Limb (tissue), 2 donors: ENCODE measurements around the gene KRTAP10-2.
"Not testable (repeated sequence)": the region's sequence is repeated elsewhere in the genome, so short reads cannot be mapped to it uniquely, and the experiment has no call there.

ENCODE experiments used
- DNase-seq, 2 donors: peaks; one replicate each; pipeline ENCODE4 v3.0.0-alpha.2; 2016; ENCODE audit errors: extremely low spot score in 2 of 2

The KRTAP10-2 gene

DNA sequence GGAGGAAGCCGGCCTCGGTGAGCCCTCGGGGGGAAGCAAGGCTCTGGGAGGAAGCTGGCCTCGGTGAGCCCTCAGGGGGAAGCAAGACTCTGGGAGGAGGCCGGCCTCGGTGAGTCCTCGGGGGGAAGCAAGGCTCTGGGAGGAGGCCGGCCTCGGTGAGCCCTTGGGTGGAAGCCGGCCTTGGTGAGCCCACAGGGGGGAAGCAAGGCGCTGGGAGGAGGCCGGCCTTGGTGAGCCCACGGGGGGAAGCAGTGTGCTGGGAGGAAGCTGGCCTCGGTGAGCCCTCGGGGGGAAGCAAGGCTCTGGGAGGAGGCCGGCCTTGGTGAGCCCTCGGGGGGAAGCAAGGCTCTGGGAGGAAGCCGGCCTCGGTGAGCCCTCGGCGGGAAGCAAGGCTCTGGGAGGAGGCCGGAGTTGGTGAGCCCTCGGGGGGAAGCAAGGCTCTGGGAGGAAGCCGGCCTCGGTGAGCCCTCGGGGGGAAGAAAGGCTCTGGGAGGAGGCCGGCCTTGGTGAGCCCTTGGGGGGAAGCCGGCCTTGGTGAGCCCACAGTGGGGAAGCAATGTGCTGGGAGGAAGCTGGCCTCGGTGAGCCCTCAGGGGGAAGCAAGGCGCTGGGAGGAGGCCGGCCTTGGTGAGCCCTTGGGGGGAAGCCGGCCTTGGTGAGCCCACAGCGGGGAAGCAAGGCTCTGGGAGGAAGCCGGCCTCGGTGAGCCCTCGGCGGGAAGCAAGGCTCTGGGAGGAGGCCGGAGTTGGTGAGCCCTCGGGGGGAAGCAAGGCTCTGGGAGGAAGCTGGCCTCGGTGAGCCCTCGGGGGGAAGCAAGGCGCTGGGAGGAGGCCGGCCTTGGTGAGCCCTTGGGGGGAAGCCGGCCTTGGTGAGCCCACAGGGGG is 48.1 kb downstream of the KRTAP10-2 start:
- DNase-seq: not testable (repeated sequence)

DNA sequence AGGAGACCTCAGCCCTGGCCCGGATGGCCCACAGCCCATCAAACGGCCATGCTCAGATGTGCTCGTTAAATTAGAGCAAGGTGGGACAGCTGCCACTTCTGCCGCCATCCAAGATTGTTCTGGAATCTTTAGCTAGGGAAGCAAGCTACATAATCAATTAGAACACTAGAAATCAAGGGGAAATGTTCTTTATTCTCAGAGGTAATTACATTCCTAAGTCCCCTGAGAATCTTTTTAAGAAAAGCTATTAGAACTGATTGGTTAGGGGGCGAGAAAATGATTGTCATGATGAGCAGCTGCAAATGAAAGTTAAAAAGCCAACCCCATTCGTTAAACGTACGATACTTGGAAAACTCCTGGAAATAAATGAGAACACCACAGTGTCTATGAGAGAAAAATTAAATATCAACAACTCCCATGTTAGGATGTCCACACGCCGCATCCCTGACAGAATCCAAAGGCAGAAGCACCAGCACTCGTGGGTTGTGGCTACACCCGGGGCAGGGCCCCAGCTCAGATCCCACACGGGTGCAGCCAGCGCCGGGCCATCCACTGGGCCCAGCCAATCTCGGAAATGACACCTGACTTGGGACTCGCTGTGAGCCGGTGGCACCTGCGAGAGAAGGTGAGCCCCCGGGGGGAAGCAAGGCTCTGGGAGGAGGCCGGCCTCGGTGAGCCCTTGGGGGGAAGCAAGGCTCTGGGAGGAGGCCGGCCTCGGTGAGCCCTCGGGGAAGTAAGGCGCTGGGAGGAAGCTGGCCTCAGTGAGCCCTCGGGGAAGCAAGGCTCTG is 48.9 kb downstream of the KRTAP10-2 start:
- DNase-seq: no peak
